Kasumi-1 (cell line): ENCODE results near the gene MSLN.
"Not testable (repeated sequence)": the region's sequence is repeated elsewhere in the genome, so short reads cannot be mapped to it uniquely, and the experiment has no call there.

ENCODE experiments used
- DNase-seq, 2 experiments: peaks; one replicate each; lab custom pipeline; 2025; lab: John Stamatoyannopoulos, UW

The MSLN gene

DNA sequence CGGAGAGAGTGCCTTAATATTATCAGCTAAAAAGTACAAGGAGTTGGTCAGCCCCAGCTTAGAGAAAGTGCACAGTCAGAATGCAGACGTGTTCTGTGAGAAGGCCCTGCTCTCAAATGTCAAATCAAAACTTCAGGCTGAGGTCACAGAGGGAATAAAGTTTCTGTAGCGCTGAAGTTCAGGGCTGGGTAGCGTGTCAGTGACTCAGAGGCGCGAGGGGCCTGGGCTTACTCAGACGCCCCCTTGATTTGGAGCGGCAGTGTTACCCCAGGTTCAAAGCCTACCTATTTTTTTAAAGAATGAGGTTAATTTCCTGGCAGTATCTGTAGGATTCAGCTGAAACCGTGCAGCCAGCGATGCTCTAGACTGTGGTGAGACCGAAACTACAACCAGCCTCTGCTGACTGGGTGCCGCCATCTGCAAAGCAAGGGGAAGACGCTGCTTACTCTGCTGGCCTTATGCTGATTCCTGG is 24.5 kb upstream of the MSLN start:
- DNase-seq = no peak

DNA sequence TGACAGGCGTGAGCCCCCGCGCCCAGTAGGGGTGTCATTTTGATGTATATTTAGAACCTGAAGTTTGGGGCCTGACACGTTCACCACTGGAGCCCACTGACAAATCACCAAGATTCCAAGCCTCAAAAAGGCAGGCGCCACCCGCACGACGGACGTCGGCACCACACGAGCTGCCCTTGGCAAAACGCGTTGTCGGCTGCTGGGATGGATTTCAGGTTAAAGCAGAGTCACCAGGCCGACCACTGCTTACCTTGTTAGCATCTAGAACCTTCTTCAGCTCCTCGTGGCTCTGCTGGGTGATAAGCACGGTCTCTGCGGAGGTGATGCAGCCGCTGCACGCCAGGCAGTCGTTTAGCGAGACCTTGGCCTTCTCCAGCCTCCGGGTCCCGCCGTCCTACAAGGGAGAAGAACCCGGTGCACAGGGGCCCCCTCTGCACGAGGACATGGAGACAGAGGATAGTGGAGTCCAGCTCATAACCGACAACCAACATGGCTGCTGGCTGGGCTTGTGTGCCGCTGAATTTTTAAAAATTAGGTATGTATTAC is 23.5 kb upstream of the MSLN start:
- DNase-seq = no peak

DNA sequence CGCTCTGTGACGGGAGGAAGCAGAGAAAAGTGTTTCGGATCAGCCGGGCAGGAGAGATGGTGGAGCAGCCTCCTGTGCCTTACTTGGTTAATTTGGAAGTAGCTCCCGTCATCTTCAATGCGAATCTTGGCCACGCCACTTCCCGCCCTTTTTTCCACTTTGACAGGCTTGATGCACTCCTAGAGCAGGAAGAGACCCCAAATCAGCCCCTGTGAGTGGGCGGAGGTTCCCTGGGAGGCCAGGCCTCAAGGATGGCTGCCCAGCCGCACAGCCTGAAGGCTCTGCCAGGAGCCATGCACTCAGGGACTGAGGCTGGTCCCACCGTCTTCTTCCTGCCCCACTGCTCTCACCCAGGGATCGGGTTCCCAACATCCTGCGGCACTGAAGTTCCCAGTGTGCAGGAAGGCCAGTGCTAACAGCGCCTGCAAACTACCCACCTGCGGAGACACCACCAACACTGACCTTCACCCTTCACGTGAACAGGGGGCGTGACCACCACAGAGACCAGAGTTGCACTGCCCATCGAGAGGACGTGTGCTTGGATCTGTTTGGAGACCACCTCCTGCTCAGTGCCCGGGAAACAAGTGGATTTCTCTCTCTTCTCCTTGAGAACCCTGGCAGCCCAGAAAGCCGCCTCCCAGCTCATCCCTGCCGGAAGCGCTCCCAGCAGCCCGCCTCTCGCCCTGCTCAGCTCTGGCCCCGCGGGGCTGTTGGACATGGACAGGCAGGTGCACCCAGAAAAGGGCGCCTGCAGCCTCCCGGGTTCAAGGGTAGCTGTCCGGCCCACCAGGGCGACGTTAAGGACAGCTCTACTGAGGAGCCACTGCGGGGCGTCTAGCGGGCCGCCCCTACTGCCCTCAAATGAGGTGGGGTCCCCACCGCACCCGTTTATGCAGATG is 20.7 kb upstream of the MSLN start:
- DNase-seq = no peak

DNA sequence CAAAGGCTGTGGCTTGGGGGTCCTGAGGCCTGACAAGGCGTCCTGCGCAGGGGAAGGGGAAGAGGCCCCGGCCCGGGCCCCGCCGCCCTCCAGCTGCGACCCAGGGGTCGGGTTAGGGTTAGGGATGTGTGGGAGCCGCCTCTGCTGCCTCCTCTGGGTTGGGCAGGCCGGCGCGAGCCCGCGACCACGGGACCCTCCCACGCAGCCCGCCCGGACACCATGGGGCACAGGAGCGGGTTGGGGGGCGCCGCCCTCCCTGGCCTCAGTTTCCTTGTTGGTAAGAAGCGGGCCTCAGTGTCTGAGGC is 20.1 kb upstream of the MSLN start:
- no peak for DNase-seq

DNA sequence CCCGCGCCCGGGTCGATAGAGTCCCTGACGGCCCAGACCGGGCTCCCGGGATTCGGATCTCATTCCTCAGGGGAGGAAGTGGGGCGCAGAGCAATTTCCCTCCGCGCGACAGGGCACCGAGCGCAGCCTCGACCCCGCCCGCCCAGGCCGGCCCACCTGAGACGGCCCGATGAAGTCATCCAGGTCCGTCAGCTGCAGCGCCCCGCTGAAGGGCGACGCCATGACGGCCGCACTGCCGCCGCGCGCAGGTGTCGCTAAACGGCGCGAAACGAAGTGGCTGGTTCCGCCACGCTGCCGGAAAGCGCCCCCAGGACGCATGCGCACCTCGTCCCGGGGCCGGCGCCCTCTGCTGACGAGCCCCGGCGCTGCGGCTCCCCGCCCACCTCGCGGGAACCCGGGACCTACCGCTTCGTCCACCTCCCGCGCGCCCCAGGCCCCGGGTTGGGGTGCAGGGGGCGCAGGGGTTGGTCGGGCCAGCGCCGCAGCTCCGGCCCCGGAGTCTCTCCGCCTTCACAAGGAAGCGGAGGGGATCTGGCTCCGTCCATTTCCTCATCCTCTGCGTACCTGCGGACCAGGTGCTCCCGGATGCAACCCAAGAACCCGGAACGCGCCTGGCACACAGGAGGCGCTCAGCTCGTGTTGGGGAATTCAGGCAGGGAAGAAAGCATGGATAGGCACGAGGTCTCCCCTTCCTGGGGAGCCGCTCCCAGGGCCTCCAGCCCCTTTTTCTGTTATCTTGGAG is 19.6 kb upstream of the MSLN start, which contains the start of gene CIAO3:
Gene CIAO3, minus strand, starts transcription at position 234 of the 742 bp plus-strand sequence. Its CDS starts 12 bp downstream, at position 222.
- peak; percentile 24 to 44 for DNase-seq

DNA sequence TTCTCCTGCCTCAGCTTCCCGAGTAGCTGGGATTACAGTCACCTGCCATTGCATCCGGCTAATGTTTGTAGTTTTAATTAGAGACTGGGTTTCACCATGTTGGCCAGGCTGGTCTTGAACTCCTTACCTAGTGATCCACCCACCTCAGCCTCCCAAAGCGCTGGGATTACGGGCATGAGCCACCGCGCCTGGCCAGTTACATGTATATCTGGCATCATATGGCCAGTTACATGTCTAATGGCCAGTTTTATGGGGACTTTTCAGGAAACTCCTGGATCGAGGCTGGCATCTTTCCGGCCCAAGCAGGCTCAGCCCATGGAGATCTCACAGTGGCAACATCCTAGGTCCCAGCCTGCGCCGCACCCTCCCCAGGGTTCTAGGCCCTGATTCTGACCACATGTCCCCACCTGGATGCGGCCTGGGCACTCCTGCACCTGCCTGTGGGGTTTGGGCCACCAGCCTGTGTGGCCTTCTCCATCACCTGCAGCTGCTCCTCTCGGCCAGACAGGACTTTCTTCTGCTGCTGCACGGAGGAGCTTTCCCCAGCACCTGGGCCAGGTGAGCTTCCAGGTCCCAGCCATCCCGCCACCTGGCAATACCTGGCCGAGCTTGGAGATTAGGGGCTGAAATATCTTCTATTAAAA is 18.4 kb upstream of the MSLN start:
- no peak for DNase-seq

DNA sequence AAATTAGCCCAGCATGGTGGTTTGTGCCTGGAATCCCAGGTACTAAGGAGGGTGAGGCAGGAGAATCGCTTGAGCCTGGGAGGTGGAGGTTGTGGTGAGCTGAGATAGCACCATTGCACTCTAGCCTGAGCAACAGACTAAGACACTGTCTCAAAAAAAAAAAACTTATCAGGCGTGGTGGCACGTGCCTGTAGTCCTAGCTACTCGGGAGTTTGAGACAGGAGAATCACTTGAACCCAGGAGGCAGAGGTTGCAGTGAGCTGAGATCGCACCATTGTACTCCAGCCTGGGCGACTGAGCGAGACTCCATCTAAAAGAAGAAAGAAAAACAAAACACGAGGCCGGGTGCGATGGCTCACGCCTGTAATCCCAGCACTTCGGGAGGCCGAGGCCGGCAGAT is 17.6 kb upstream of the MSLN start:
- DNase-seq = not testable (repeated sequence)

DNA sequence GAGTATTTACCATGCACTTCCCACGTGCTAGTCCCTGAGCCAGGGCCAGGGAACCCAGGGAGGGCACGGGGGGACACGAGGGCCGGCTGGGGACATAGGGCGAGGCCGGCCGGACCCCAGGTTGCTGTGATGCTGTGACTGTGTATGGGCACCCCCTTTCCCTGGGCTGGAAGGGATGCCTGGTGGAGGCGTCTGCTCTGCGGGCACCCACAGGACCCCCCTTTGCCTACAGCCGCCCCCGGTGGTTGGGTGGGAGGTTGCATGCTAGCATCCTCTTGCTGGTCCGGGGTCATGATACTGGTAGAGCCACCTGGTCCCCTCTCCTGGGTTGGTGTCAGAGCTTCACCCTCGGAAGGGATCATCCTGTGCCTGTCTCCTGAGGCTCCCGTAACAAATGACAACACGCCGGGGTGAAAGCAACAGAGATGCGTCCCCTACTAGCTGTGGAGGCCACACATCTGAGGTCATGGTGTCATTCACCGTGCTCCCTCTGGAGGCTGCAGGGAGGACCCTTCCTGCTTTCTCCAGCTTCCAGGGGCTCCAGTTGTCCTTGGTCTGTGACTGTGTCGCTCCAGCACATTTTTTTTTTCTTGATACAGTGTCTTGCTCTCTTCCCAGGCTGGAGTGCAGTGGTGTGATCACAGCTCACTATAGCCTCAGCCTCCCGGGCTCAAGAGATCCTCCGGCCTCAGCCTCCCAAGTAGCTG is 16.6 kb upstream of the MSLN start:
- DNase-seq = no peak

DNA sequence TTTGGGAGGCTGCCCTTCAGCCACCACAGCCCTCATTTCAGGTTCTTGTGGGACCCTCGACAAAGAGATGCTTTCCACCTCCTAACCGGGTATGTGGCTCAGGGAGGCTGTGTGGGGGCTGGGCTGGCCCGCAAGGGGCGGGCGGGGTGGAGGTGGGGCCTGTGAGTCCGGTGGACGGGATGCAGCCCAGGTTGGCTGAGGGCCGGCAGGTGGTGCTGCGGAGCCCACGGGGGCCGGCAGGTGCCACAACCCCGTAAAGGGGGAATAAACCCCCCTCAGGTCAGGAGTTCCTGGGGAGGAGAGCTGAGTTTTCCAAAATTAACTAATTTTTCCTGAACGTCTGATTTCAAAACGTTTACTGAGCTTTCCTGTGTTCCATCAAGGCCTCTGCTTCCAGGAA is 14.8 kb upstream of the MSLN start:
- no peak for DNase-seq

DNA sequence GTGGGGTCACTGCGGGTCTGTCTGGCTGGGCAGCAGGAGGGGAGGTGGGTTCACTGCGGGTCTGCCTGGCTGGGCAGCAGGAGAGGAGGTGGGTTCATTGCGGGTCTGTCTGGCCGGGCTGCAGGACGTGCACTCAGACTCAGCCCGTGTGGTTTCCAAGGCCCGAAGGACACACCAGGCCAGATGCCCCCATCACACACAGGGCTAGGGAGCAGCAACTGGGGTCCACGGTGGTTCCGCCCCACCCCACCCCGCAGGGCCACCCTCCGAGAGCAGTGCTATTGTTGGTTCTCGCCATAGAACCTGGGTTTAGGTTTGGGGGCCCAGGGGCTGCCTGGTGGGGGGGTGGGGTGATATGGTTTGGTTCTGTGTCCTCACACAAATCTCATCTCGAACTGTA is 13.9 kb upstream of the MSLN start:
- no peak for DNase-seq

DNA sequence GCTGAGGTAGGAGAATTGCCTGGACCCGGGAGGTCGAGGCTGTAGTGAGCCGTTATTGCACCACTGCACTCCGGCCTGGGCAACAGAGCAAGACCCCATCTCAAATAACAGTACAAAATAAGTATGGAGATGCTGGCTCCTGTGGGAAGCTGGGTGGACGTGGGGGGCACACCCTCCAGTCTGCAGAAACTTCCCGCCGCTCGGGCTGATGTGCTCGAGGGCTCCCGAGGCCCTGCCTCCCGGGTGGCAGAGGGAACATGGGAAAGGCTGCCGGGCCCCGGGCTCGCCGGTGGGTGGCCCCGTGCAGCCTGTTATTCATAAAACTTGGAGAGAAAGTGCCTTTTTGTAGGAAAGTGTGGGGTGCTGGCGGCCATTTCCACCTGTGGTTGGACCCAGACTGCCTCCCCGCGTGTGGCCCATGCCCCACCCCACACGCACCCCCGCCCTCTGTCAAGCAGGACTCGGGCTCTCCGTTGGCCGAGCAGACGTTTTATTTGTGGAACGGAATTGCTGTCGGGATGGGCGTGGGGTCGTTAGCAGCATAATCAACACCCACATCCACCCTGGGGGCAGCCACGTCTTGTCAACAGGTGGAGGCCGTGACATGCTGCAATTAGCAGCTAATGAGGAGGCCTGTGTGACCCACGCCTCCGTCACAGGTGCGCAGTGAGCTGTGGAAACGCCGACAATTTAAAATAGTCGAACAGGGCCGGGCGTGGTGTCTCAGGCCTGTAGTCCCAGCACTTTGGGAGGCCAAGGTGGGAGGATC is 12.4 kb upstream of the MSLN start:
- no peak for DNase-seq

DNA sequence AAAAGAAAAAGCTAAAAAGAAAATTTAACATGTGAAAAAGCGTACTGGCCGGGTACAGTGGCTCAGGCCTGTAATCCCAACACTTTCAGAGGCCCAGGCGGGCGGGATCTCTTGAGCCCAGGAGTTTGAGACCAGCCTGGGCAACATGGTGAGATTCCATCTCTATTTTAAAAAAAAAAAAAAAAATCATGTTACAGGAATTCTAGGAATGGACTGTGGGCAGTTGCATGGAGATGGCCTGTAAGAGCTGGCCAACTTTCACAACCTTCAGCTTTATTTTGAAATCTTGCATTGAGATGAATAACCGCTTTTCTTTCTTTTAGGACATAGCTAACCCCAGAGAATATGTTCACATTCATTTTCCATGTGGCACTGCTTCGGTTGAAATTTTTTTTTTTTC is 11.5 kb upstream of the MSLN start:
- DNase-seq = no peak

DNA sequence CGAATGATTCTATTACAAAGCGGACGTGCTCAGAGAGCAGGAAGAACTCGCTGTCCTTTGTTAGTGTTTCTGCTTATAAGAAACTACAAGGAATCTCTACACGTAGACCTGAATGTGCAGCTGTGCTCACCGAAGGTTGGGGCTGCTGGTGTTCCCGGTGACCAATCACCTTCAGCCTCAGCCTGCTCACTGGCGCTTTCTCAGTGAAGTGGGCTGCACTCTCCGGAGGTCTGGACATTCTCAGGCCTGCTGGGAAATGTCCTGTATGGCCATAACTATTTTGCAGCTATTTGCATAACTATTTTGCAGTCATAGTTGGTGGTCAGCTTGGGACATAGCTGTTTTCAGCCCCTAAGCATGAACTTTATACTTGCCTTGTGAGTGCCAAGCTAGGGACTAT is 10.0 kb upstream of the MSLN start:
- DNase-seq = no peak

DNA sequence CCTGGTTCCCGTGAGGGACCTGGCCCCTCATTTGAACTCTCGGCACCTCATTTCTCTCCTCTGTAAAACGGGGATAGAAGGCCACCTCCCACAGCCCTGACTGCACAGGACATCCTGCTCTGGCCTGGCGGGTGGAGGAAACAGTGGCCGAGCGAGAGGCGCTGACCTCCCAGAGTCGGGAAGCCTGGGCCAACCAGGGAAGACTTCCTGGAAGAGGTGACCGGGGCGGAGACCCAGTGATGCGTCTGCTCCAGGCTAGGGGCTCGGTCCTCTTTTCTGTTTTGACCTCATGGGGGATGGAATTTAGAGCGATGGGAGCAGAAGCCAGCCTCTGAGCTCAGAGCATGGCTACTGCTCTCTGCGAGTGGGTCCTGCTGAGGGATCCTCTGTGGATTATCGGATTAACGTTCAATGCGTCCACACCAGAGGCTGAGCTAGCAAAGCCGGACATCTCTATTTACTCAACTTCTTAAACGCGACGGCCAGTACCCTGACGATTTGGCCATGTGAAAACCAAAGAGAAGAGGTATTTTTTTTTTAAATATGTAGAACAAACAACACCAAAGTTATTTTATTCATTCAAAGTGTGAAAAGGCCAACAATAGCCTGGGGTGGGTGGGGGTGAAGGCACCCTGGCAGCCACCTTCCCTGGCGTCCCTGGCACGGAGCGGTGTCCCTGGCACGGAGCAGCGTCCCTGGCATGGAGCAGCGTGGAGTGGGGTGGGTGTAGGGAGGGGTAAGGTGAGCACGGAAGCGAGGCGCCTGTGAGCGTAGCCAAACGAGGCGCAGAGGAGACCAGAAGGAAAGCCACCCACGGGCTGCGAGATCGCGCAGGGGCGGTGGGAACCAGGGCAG is 9.2 kb upstream of the MSLN start:
- no peak for DNase-seq

DNA sequence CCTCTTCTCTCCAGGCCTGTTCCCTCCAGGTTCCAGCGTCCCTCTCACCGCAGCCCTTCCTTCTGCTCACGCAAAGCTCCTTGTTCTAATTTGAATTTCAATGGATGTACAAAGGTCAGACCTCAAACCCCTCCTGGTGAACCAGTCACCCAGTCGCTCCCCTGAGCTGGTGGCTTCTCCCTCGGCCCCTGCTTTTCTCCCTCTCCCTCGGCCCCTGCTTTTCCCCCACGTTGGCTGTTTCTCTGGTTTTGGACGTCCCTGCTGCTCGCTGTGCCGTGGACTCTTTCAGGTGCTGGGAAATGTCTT is 8.6 kb upstream of the MSLN start:
- no peak for DNase-seq

DNA sequence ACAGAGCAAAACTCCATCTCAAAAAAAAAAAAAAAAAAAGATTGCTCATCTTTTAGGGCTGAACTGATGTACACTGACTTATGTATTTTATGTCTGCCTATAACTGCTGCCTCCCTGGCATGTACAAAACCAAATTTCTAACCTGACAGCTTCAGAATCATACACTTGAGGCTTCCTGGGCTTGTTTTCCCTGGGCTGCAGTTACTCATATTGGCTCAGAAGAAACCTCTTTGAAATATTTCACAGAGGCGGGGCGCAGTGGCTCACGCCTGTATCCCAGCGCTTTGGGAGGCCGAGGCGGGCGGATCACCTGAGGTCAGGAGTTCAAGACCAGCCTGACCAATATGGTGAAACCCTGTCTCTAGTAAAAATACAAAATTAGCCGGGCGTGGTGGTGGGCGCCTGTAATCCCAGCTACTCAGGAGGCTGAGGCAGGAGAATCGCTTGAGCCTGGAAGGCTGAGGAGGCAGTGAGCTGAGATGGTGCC is 6.4 kb upstream of the MSLN start:
- DNase-seq = not testable (repeated sequence)

DNA sequence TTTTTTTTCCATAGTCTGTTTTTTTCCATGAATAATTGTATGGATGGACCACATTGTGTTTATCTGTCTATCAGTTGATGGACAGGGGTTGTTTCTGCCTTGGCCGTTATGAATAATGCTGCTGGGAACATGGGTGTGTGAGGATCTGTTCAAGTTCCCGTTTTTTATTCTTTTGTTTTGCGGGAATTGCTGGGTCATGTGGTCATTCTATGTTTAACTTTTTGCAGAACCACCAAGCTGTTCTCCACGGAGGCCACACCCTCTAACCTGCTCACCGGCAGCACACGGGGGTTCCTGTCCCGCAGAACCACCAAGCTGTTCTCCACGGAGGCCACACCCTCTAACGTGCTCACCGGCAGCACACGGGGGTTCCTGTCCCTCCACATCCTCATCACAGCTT is 5.9 kb upstream of the MSLN start:
- DNase-seq = peak in 1 of 2 experiments; percentile 12

DNA sequence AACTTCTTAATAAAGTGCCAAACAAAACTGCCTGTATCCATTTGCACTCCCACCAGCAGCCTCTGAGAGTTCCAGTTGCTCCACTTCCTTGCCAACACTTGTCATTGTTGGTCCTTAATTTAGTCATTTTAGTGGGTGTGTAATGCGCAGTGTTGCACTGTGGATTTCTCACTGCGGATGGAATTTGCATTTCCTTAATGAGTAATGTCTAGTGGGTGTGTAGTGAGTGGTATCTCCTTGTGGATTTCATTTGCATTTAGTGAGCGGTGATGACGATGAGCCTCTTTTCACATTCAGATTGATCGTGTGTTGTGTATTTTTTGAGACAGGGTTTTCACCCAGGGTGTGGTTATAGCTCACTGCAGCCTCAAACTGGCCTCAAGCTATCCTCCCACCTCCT is 4.1 kb upstream of the MSLN start:
- no peak for DNase-seq

DNA sequence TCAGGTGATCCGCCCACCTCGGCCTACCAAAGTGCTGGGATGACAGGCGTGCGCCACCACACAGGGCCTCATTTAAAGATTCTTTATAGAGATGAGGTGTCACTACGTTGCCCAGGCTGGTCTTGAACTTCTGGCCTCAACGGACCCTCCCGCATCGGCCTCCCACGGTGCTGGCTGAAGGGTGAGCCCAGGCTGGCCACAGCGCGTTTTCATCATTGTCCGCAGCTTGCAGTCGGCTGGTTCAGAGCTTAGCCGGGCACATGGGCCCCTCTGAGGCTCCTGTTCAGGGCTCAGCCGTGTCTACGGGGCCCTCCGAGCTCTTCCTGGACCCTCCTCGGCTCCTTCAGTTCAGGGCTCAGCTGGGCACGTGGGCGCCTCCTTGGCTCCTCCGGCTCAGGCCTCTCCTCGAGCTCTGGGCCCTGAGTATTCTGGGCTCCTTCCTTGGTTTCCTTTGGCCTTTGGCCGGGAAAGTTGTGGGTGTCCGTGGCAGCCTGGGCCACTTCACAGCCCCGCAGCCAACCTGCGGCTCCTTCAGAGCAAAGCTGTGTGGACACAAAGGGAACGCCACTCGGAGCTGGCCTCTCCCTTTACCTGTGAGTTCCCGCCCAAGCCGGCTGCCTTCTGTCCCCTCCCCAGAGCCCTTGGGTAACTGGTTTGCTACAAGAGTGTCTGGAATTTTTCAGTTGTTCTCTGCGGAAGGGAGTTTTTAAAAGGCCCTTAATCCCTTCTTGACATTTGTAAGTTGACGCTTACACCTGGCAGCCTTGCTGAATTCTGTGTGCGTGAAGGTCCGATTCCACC is 1.2 kb upstream of the MSLN start:
- DNase-seq = no peak
